ENCODE results near the gene MED25.

The MED25 gene

DNA sequence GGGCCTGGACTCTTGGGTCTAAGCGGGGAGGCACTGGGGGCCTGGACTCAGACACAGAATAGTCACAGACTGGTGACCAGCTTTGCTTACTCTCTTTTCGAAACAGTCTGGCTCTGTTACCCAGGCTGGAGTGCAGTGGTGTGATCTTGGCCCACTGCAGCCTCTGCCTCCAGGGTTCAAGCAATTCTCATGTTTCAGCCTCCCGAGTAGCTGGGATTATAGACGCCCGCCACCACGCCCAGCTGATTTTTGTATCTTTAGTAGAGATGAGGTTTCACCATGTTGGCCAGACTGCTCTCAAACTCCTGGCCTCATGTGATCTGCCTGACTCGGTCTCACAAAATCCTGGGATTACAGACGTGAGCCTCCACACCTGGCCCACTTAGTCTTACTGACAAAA, 11.1 kb downstream of the MED25 start:
- no peaks in the 10 kb centered on the region for H3K9me3 ChIP-seq (replicated peaks in 1 of 11)
- H4K20me1 ChIP-seq = peaks cover 48 to 100% (median 76%) of the 10 kb centered on the region in 11 experiments
- H3K4me2 ChIP-seq = peak overlapping the region in 9 of 11 experiments; percentile 5 to 94 (median 48); a peak in 13 of 22 replicates
- H3K4me1 ChIP-seq = peaks cover 23 to 65% (median 44%) of the 10 kb centered on the region in 10 experiments
- TF ChIP-seq Cebpa-rat (IDR thresholded peaks at IDR 0.05) = no peak
- H3K36me3 ChIP-seq = peaks cover 73 to 98% (median 88%) of the 10 kb centered on the region in 11 experiments
- H3K27me3 ChIP-seq = no peaks in the 10 kb centered on the region
- H3K4me3 ChIP-seq = no peak overlapping the region
- H3K27ac ChIP-seq = no peak overlapping the region
- H3K9ac ChIP-seq = peak overlapping the region in 4 of 11 experiments; percentile 16 to 39 (median 30); a peak in 4 of 22 replicates

DNA sequence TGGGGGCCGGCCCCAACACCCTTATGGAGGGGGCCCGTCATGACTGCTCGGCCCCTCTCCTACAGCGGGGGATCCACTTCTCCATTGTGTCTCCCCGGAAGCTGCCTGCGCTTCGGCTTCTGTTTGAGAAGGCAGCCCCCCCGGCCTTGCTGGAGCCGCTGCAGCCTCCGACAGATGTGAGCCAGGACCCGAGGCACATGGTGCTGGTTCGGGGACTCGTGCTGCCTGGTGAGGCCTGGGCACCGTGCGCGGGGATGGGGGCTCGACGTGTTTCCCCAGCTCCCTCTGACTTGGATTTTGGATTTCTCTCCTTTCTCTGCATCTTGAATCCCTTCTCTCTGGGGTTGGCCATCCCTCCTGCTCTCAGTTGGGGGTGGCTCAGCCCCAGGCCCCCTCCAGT, 11.6 kb downstream of the MED25 start:
- Histone ChIP-seq H3K9me3 (replicated peaks in 1 of 11) (no peaks in the 10 kb centered on the region), H3K36me3 (peaks cover 73 to 98% (median 88%) of the 10 kb centered on the region in 11 experiments), H4K20me1 (peaks cover 43 to 100% (median 72%) of the 10 kb centered on the region in 11 experiments), H3K9ac (peak overlapping the region in 3 of 11 experiments; percentile 16 to 39 (median 29); a peak in 5 of 22 replicates), H3K4me2 (peak overlapping the region in 9 of 11 experiments; percentile 5 to 94 (median 48); a peak in 12 of 22 replicates), H3K4me3 (no peak overlapping the region), H3K4me1 (peaks cover 23 to 65% (median 44%) of the 10 kb centered on the region in 10 experiments), H3K27me3 (no peaks in the 10 kb centered on the region), H3K27ac (no peak overlapping the region)
- no peak for TF ChIP-seq Cebpa-rat (IDR thresholded peaks at IDR 0.05)

DNA sequence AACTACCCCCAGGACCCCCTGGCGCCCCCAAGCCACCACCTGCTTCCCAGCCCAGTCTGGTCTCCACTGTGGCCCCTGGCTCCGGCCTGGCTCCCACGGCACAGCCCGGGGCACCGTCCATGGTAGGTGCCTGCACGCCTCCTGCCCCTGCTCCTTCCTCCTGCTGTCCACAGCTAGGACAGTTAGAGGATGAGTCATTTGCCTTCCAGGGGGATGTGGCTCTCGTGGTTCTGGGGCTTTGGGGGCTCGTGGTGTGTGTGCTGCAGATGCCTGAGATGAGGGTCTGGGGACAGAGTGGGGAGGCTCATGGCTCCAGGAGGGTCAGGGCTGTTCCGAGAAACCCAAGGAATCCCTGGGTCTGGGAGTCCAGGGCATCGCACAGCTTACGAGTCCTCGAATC, 12.7 kb downstream of the MED25 start:
- Histone ChIP-seq H3K9me3 (replicated peaks in 1 of 11) (no peaks in the 10 kb centered on the region), H3K27ac (peak overlapping the region in 4 of 11 experiments; percentile 25 to 78 (median 72); a peak in 7 of 22 replicates), H3K9ac (peak overlapping the region in 4 of 11 experiments; percentile 39 to 65 (median 55); a peak in 3 of 22 replicates), H3K36me3 (peaks cover 81 to 100% (median 94%) of the 10 kb centered on the region in 11 experiments), H3K4me2 (peak overlapping the region in 8 of 11 experiments; percentile 3 to 94 (median 76); a peak in 12 of 22 replicates), H4K20me1 (peaks cover 43 to 97% (median 65%) of the 10 kb centered on the region in 11 experiments), H3K4me3 (no peak overlapping the region), H3K4me1 (peaks cover 23 to 65% (median 44%) of the 10 kb centered on the region in 10 experiments), H3K27me3 (no peaks in the 10 kb centered on the region)
- no peak for TF ChIP-seq Cebpa-rat (IDR thresholded peaks at IDR 0.05)

DNA sequence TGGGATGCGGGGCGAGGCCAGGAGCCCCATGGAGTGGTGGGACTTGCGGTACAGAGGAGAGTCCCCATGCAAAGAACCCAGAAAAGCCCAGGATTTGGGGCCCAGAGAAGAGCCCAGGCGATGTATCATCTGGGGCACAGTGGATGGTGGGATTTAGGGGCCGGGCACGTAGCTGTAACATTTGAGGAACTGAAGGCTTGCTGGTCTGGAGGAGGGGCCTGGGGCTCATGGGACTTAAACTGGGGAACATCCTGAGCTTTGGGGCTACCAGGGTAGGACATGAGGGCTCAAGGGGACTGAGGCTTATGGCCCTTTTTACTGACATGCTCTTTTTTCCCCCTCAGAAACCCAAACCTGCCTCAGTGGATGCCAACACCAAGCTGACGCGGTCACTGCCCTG, 13.5 kb downstream of the MED25 start:
- H3K36me3 ChIP-seq = peaks cover 90 to 100% (median 98%) of the 10 kb centered on the region in 11 experiments

DNA sequence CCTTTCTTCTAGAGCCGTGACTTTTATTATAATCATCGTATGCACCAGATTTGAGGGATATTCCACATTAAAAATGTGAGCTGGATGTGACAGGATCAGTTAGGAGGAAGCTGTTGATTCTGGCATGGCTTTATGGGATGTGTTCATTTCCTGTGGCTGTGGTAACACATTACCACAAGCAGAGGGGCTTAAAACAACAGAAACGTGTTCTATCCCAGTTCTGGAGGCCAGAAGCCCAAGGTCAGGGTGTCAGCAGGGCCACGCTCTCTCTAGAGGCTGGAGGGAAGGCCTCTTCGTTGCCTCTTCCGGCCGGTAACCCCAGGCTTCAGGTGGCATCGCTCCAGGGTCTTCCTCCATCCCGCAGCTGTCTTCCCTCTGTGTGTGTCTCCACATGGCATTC, 14.5 kb downstream of the MED25 start:
- H3K9me3 ChIP-seq (replicated peaks in 1 of 11) = no peaks in the 10 kb centered on the region
- H3K36me3 ChIP-seq = peaks cover 90 to 100% (median 98%) of the 10 kb centered on the region in 11 experiments
- H4K20me1 ChIP-seq = peaks cover 29 to 97% (median 47%) of the 10 kb centered on the region in 11 experiments
- no peaks in the 10 kb centered on the region for H3K27me3 ChIP-seq
- peak overlapping the region in 10 of 11 experiments; percentile 19 to 69 (median 52); a peak in 15 of 22 replicates for H3K9ac ChIP-seq
- peak overlapping the region in 10 of 11 experiments; percentile 14 to 94 (median 66); a peak in 18 of 22 replicates for H3K4me2 ChIP-seq
- peak overlapping the region in 2 of 10 experiments; percentile 2 to 30; a peak in 1 of 20 replicates for H3K4me3 ChIP-seq
- peaks cover 23 to 67% (median 47%) of the 10 kb centered on the region in 10 experiments for H3K4me1 ChIP-seq
- H3K27ac ChIP-seq = peak overlapping the region in 9 of 11 experiments; percentile 9 to 78 (median 62); a peak in 16 of 22 replicates
- no peak for TF ChIP-seq Cebpa-rat (IDR thresholded peaks at IDR 0.05)

More for the DNA sequence above, 13.5 kb downstream of the MED25 start:
- Histone ChIP-seq H3K27ac (peak overlapping the region in 6 of 11 experiments; percentile 57 to 78 (median 70); a peak in 12 of 22 replicates), H3K4me1 (peaks cover 23 to 67% (median 44%) of the 10 kb centered on the region in 10 experiments), H3K27me3 (no peaks in the 10 kb centered on the region), H3K4me2 (peak overlapping the region in 8 of 11 experiments; percentile 40 to 94 (median 76); a peak in 14 of 22 replicates), H3K4me3 (no peak overlapping the region), H3K9ac (peak overlapping the region in 4 of 11 experiments; percentile 29 to 65 (median 51); a peak in 4 of 22 replicates), H4K20me1 (peaks cover 38 to 97% (median 57%) of the 10 kb centered on the region in 11 experiments), H3K9me3 (replicated peaks in 1 of 11) (no peaks in the 10 kb centered on the region)
- no peak for TF ChIP-seq Cebpa-rat (IDR thresholded peaks at IDR 0.05)

DNA sequence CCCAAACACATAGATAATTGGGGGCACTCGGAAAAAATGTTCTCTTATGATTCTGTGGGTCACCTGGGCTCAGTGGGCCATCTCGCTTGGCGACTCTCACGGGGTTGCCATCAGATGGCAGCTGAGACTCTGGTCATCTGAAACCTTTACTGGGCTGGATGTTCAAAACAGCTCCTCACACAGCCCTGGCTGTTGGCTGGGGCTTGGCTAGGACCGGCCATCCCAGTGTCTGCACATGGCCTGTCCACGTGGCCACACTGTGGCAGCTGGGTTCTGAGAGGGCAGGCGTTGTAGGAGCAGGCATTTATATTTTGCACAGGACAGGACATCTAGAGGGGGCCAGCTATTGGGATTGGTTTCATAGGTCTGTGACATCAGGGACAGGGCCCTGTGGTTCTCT, 15.5 kb downstream of the MED25 start:
- H3K4me3 ChIP-seq = no peak overlapping the region
- peaks cover 23 to 65% (median 44%) of the 10 kb centered on the region in 10 experiments for H3K4me1 ChIP-seq
- H3K27ac ChIP-seq = peak overlapping the region in 5 of 11 experiments; percentile 17 to 78 (median 68); a peak in 6 of 22 replicates
- peak overlapping the region in 3 of 11 experiments; percentile 80 to 94 (median 88); a peak in 2 of 22 replicates for H3K4me2 ChIP-seq
- TF ChIP-seq Cebpa-rat (IDR thresholded peaks at IDR 0.05) = no peak
- H3K9me3 ChIP-seq (replicated peaks in 1 of 11) = no peaks in the 10 kb centered on the region
- H3K9ac ChIP-seq = peak overlapping the region in 3 of 11 experiments; percentile 12 to 69 (median 65); a peak in 5 of 22 replicates
- peaks cover 93 to 100% (median 100%) of the 10 kb centered on the region in 11 experiments for H3K36me3 ChIP-seq
- H4K20me1 ChIP-seq = peaks cover 19 to 97% (median 37%) of the 10 kb centered on the region in 11 experiments
- no peaks in the 10 kb centered on the region for H3K27me3 ChIP-seq

DNA sequence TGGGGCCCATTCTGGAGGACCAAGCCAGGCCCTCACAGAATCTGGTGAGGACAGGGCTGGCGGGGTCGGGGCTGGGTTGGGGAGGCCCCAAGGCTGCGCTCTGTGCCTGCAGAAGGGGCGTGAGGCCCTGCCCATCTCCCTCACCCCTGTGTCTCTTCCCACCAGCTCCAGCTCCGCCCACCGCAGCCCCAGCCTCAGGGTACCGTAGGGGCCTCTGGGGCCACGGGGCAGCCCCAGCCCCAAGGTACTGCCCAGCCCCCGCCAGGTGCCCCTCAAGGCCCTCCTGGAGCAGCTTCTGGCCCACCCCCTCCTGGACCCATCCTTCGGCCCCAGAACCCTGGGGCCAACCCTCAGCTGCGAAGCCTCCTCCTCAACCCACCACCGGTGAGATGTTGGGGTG, 17.5 kb downstream of the MED25 start:
- Histone ChIP-seq H3K27ac (no peak overlapping the region), H3K4me2 (no peak overlapping the region), H3K9ac (no peak overlapping the region), H3K27me3 (no peaks in the 10 kb centered on the region), H4K20me1 (peaks cover 0 to 83% (median 19%) of the 10 kb centered on the region in 11 experiments; a peak in 17 of 22 replicates), H3K4me1 (peaks cover 9 to 45% (median 28%) of the 10 kb centered on the region in 10 experiments), H3K36me3 (peaks cover 95 to 100% (median 100%) of the 10 kb centered on the region in 11 experiments), H3K4me3 (no peak overlapping the region), H3K9me3 (replicated peaks in 1 of 11) (no peaks in the 10 kb centered on the region)
- no peak for TF ChIP-seq Cebpa-rat (IDR thresholded peaks at IDR 0.05)

DNA sequence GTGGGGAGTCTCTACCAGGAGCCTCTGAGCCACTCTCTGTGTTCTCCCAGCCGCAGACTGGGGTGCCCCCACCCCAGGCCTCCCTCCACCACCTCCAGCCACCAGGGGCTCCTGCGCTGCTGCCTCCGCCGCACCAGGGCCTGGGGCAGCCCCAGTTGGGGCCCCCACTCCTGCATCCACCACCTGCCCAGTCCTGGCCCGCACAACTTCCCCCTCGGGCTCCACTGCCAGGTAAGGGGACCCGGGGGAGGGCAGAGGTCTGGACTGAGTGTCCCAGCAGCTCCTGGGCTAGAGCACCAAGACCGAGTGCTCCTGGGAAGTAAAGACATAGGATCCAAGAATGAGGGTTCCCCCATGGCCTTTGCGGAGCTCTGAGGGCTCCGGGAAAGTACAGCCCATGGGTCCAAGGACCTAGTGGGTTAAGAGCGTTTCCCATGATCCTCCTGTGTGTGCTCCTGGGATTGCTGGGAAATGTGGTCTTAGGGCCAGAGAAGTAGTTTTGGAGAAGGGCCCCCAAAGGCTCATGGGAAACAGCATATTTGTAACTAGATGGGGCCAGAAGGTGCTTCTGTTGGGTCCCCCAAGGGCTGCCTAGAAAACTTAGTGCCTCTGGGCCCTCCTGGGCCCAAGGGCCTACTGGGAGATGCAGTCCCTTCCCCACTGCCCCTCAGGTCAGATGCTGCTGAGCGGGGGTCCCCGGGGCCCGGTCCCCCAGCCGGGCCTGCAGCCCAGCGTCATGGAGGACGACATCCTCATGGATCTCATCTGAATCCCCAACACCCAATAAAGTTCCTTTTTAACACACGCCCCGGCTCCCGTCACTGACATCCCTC, 18.3 kb downstream of the MED25 start:
- Histone ChIP-seq H3K36me3 (peaks cover 93 to 100% (median 99%) of the 10 kb centered on the region in 11 experiments), H3K27me3 (no peaks in the 10 kb centered on the region), H4K20me1 (peaks cover 0 to 75% (median 12%) of the 10 kb centered on the region in 11 experiments; a peak in 15 of 22 replicates), H3K4me1 (peaks cover 9 to 37% (median 22%) of the 10 kb centered on the region in 10 experiments), H3K27ac (0 out of 22 replicates have a peak overlapping the region, but pooled peaks of 1 of the 11 experiments have one; percentile 15), H3K9me3 (replicated peaks in 1 of 11) (no peaks in the 10 kb centered on the region), H3K4me2 (no peak overlapping the region), H3K4me3 (no peak overlapping the region), H3K9ac (peak overlapping the region in 2 of 11 experiments; percentile 9 to 14; a peak in 1 of 22 replicates)
- no peak for TF ChIP-seq Cebpa-rat (IDR thresholded peaks at IDR 0.05)

All from BLaER1 treated with 17β-estradiol and CSF1 and Interleukin-3, amounts not matched to agents 10 nM and 100 nM (cell line).